Activated CD4-positive, alpha-beta memory T cell treated with anti-CD3 and anti-CD28 coated beads for 36 hours (primary cell): ENCODE measurements around the gene NXNL2. TPM values are rescaled to one million over a fixed set of nuclear protein-coding genes. Genes with fewer than 3 reads are reported as not detected.

ENCODE experiments used
- CTCF ChIA-PET: fragments of 350-600 bp; sonication (Branson Sonifier 250); formaldehyde crosslinking; loops from one replicate; lab custom pipeline; 2021; ENCODE audit warnings: antibody characterized with exemption, inconsistent platforms; lab: Charles Lee
- POLR2A ChIA-PET: fragments of 350-600 bp; sonication (Branson Sonifier 250); formaldehyde crosslinking; loops from one replicate; lab custom pipeline; 2021; ENCODE audit warnings: antibody characterized with exemption; lab: Charles Lee
- DNase-seq: peaks from one replicate; pipeline ENCODE4 v3.0.0-alpha.2; 2020
- H3K27ac Mint-ChIP-seq: one replicate; pipeline ENCODE4 v1.8.0; 2021; ENCODE audit warnings: mixed read lengths
- H3K27me3 Mint-ChIP-seq: one replicate; pipeline ENCODE4 v1.8.0; 2021; ENCODE audit warnings: mixed read lengths
- H3K36me3 Mint-ChIP-seq: one replicate; pipeline ENCODE4 v1.8.0; 2021; ENCODE audit warnings: mixed read lengths
- H3K4me1 Mint-ChIP-seq: one replicate; pipeline ENCODE4 v1.8.0; 2021; ENCODE audit warnings: low read depth, mixed read lengths
- H3K4me3 Mint-ChIP-seq: one replicate; pipeline ENCODE4 v1.8.0; 2021; ENCODE audit warnings: mild to moderate bottlenecking, mixed read lengths
- H3K9me3 Mint-ChIP-seq: one replicate; pipeline ENCODE4 v1.8.0; 2021; ENCODE audit warnings: mixed read lengths
- intact Hi-C: fragments of 100-400 bp; cut with micrococcal nuclease; formaldehyde crosslinking; loops from one replicate; pipeline ENCODE4 v1.15.1; 2023
- total RNA-seq, 2 experiments: library from RNA; stranded (reverse); gene quantifications; one replicate each; pipeline ENCODE4 v1.2.3, GENCODE V29; 2021

Gene NXNL2
- not detected for total RNA-seq

DNA sequence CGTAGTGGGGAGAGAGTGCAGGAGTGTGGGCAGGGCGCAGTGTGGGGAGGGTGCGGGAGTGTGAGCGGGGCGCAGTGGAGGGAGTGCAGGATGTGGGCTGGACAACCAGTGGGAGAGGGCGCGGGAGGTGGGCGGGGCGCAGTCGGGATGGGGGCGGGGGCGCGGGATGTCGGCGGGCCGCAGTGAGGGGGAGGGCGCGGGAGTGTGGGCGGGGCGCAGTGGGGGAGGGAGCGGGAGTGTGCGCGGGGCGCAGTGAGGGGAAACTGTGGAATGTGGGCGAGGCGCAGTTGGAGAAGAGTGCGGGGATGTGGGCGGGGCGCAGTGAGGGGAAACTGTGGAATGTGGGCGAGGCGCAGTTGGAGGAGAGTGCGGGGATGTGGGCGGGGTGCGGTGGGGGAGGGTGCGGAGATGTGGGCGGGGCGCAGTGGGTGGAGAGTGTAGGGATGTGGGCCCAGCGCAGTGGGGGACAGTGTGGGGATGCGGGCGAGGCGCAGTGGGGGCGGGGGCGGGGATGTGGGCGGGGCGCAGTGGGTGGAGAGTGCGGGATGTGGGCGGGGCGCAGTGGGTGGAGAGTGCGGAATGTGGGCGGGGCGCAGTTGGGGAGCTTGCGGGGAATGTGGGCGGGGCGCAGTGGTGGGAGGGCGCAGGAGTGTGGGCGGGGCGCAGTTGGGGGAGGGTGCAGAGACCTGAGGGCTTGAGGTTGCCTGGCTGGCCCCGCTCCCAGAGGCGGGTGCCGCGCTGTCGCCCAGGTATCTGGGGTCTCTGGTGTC is at the start of gene NXNL2:
Gene NXNL2 (plus strand): TSS at position 723 of the 770 bp plus-strand sequence. CDS start 257 bp downstream, outside the sequence.
- intact Hi-C loops, result no loop called here

DNA sequence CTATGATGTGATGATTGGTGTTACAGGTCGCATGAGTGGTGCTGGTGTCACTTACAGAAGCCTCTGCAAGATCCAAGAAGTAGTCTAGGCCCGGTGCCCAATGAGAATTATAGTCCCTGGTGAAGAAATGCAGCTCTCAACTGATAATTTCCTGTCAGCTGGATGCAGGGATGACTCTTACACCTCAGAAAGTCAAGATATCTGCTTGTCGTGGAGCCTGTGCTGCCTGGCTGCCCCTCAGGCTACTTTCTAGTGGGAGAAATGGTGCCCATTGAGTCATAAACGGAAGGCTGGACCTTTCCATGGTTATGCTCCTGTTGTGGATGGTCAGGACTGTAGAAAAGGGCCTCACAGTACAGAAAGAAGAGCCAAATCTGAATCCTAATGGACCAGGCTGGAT is 46.8 kb upstream of the NXNL2 start:
- POLR2A ChIA-PET, result interaction anchor here (0.6 kb wide), 1 partner anchor 99 kb away, joined by 3 read pairs; no protein-coding TSS in a partner anchor
- Mint-ChIP-seq H3K27me3 (no peaks in the 10 kb centered on the region), H3K36me3 (no peaks in the 10 kb centered on the region), H3K4me3 (no peak overlapping the region), H3K27ac (no peak overlapping the region), H3K9me3 (no peaks in the 10 kb centered on the region), H3K4me1 (no peaks in the 10 kb centered on the region)
- intact Hi-C loops, result no loop called here
- no peak for DNase-seq
- CTCF ChIA-PET, result no interaction called here

More for the DNA sequence above, at the start of gene NXNL2:
- Mint-ChIP-seq H3K27ac (no peak within 1 kb of the TSS), H3K36me3 (no peaks in the 10 kb centered on the region), H3K27me3 (peaks cover 33% of the 10 kb centered on the region), H3K4me3 (peak within 1 kb of the TSS; percentile 2), H3K9me3 (no peaks in the 10 kb centered on the region), H3K4me1 (peaks cover 12% of the 10 kb centered on the region)
- DNase-seq, result peak; percentile 61
- ChIA-PET POLR2A (no interaction called here), CTCF (no interaction called here)

DNA sequence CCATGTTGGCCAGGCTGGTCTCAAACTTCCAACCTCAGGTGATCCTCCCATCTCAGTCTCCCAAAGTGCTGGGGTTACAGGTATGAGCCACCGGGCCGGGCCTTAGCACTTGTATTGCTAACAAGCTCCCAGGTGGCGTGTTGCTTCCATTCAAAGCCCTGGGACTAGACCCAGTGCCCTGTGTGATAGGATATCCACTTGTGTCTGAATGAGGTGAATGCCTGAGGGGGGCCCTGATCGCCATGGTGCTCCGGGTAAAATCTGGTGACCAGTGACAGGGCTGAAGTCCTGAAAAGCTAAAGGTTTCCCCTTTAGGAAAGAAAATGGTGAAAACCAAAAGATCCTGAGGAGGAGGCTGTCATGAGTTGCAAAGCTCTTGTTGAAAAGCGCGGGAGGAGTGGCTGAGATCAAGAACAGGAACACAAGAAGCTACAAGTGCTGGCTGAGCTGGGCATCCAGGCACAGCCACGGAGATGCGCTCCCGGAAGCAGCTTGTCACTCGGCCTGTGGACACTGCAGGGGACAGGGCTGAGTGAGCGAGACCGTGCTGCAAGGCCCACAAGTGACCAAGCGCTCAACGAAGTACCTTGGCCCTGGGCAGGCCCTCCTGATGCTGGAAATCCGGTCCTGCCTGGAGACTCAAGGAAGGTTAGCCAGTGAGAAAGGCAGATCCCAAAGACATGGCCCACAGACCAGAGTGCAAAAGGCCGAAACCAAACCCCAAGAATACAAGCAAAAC is 39.8 kb upstream of the NXNL2 start:
- no peaks in the 10 kb centered on the region for H3K9me3 Mint-ChIP-seq
- H3K4me3 Mint-ChIP-seq, result no peak overlapping the region
- H3K27ac Mint-ChIP-seq, result no peak overlapping the region

DNA sequence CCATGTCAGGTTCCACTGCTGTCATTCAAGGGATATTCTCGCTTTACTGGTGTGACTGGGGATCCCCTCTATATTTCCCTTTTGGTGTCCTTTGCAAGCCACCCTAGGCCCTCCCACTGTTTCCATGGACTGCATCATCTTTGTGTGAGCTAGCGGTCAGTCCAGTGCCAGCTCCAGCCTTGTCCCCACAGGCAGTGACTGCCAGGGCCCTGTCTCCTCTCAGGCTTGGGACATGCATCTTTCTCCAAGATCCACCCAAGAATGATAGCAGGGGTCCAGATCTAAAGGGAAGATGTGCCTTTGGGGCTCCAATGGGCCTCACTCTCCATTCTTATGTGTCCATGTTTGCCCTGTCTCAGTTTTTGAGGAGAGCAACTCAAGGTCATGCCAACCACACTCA is 37.8 kb upstream of the NXNL2 start:
- intact Hi-C loops, result no loop called here

More for the DNA sequence above, 39.8 kb upstream of the NXNL2 start:
- H3K27me3 Mint-ChIP-seq, result no peaks in the 10 kb centered on the region
- ChIA-PET CTCF (no interaction called here), POLR2A (interaction anchor here (1.0 kb wide), 1 partner anchor 91 kb away, joined by 3 read pairs; no protein-coding TSS in a partner anchor)
- intact Hi-C loops, result no loop called here
- DNase-seq, result no peak
- H3K4me1 Mint-ChIP-seq, result no peaks in the 10 kb centered on the region
- H3K36me3 Mint-ChIP-seq, result no peaks in the 10 kb centered on the region

DNA sequence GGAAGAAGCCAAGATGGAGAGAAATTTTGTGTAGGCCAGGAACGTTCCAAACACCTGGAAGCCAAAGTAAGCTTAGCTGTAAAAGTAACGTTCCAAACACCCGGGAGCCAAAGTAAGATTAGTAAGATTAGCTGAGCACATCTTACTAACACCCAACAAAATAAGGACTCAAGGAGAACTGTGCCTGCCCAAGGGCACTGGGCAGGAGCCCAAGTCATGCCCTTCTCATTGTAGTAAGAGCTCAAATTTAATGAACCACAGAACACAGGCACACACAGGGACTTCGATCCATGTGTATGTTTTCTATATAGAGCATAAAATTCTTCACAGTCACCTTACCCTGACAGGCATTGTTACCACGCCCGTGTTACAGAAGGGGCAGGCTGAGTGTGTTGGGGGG is 36.1 kb upstream of the NXNL2 start:
- ChIA-PET POLR2A (no interaction called here), CTCF (interaction anchor here (0.9 kb wide), 1 partner anchor 187 kb away, joined by 3 read pairs; no protein-coding TSS in a partner anchor)
- Mint-ChIP-seq H3K4me1 (no peaks in the 10 kb centered on the region), H3K9me3 (no peaks in the 10 kb centered on the region), H3K27ac (no peak overlapping the region), H3K27me3 (no peaks in the 10 kb centered on the region), H3K36me3 (no peaks in the 10 kb centered on the region), H3K4me3 (no peak overlapping the region)
- DNase-seq, result no peak
- intact Hi-C loops, result no loop called here

More for the DNA sequence above, 37.8 kb upstream of the NXNL2 start:
- POLR2A ChIA-PET, result no interaction called here
- H3K27ac Mint-ChIP-seq, result no peak overlapping the region
- no peaks in the 10 kb centered on the region for H3K9me3 Mint-ChIP-seq
- no peaks in the 10 kb centered on the region for H3K36me3 Mint-ChIP-seq
- no peaks in the 10 kb centered on the region for H3K27me3 Mint-ChIP-seq
- H3K4me3 Mint-ChIP-seq, result no peak overlapping the region
- no peak for DNase-seq
- H3K4me1 Mint-ChIP-seq, result no peaks in the 10 kb centered on the region
- CTCF ChIA-PET, result no interaction called here

DNA sequence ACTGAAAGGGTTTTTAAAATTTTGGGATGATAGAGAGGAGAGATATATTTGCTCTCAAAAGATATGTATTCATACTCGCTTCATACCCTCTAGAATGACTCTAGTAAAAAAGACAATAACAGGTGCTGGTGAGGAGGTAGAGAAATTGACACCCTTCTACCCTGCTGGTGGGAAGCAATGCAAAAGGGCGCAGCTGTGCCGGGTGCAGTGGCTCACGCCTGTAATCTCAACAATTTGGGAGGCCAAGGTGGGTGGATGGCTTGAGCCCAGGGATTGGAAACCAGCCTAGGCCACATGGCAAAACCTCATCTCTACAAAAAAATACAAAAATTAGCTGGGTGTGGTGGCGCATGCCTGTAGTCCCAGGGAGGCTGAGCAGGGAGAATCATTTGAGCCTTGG is 33.9 kb upstream of the NXNL2 start:
- CTCF ChIA-PET, result no interaction called here
- intact Hi-C loops, result no loop called here
- Mint-ChIP-seq H3K4me3 (no peak overlapping the region), H3K9me3 (no peaks in the 10 kb centered on the region), H3K27ac (no peak overlapping the region), H3K36me3 (no peaks in the 10 kb centered on the region), H3K27me3 (peaks cover 4% of the 10 kb centered on the region), H3K4me1 (no peaks in the 10 kb centered on the region)
- no peak for DNase-seq
- POLR2A ChIA-PET, result no interaction called here

DNA sequence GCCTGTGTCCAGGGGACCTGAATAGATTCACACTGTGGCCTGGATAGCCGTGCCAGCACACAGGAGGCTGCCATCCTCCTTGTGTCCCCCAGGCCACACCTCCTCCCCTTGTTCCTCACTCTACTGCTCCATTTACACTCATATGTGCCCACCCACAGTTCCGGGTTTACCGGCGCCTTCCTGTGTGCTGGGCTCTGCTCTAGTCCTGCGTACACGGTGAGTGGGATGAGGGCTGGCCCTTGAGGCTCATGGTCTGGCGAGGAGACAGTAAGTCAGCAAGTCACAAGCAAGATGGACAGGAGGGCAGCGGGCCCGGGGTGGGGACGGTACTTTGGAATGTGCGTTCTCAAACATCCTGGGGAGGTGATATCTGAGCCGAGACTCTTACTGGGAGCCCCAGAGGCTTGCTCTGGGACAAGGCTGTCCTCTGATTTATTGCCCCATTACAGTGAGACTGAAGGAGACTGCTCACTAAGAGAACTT is 32.4 kb upstream of the NXNL2 start:
- POLR2A ChIA-PET, result no interaction called here
- peaks cover 4% of the 10 kb centered on the region for H3K27me3 Mint-ChIP-seq
- H3K9me3 Mint-ChIP-seq, result no peaks in the 10 kb centered on the region
- H3K4me3 Mint-ChIP-seq, result no peak overlapping the region
- H3K36me3 Mint-ChIP-seq, result no peaks in the 10 kb centered on the region
- no peak for DNase-seq
- intact Hi-C loops, result no loop called here
- H3K4me1 Mint-ChIP-seq, result no peaks in the 10 kb centered on the region
- H3K27ac Mint-ChIP-seq, result no peak overlapping the region
- CTCF ChIA-PET, result no interaction called here

DNA sequence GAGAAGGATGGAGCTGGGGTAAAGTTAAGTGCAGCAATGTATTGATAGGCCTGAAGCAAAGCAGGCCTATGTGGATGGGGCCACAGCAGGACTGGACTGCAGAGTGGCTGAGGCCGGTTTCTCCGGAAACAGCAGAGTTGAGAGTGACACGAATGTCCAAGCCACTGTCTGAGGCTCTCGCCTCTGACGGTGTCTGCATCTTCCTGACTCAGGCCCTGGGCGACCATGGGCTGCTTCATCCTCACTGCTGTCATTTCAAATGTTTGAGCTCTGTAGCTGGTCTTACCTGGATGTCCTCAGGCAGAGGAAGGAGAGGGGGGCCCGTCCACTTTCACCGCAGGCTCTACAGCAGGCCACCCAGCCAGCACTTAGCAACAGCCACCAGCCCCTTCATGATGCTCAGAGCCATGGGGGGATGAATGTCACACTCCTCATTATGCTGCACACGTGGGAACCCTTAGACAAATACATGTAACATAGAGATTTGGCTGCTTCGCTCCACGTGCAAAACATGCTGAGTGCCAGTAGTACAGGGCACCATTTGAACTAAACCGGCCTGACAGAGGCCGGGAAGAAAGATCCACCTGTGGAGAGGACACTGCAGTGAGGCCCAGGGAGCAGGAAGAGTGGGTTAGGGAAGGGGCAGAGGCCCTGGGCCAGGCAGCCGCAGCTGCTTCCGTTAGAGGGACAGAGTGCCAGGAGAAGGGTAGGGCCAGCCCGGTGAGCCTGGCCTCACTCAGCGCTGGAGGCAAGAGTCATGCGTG is 31.7 kb upstream of the NXNL2 start:
- DNase-seq, result no peak
- H3K27ac Mint-ChIP-seq, result no peak overlapping the region
- H3K27me3 Mint-ChIP-seq, result peaks cover 4% of the 10 kb centered on the region
- intact Hi-C loops, result no loop called here
- no peaks in the 10 kb centered on the region for H3K36me3 Mint-ChIP-seq
- POLR2A ChIA-PET, result no interaction called here
- H3K4me1 Mint-ChIP-seq, result no peaks in the 10 kb centered on the region
- CTCF ChIA-PET, result no interaction called here
- no peak overlapping the region for H3K4me3 Mint-ChIP-seq
- no peaks in the 10 kb centered on the region for H3K9me3 Mint-ChIP-seq

DNA sequence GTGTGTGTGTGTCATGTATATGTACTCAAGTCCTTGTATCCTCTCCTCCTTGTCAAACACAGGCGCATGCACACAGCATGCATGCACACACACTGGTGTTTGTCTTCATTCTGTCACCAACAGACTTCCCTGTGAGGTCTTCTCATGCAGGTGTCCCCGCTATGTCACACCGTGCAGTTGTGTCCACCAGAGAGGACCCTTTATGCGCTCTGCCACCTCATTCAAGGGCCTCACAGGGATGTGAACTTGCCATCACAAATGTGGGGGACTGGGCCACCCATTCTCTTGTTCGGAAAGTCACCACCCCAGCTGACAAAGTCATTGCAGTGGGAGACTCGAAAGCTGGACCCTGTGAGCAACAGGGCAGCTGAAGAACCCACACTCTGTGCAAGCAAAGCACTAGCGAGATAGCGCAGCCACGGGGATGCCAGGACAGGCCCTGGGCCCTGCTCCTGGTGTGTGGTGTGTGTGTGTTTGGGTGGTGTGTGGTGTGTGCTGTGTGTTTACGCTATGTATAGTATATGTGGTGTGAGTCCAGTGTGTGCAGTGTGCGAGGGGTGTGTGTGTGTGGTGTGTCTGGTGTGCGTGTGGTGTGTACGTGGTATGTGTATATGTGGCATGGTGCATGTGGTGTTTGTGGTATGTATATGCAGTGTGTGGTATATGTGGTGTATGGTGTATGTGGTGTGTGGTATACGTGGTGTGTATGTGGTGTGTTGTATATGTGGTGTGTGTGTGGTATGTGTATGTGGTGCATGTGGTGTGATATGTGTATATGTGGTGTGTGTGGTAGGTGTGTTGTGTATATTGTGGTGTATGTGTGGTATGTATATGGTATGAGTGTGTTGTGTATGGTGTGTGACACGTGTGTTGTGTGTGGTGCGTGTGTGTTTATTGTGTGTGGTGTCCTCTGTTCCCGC is 30.9 kb upstream of the NXNL2 start:
- Mint-ChIP-seq H3K27ac (no peak overlapping the region), H3K4me1 (no peaks in the 10 kb centered on the region), H3K4me3 (no peak overlapping the region), H3K9me3 (no peaks in the 10 kb centered on the region), H3K36me3 (no peaks in the 10 kb centered on the region), H3K27me3 (peaks cover 4% of the 10 kb centered on the region)
- POLR2A ChIA-PET, result no interaction called here
- DNase-seq, result no peak
- intact Hi-C loops, result no loop called here
- CTCF ChIA-PET, result no interaction called here

DNA sequence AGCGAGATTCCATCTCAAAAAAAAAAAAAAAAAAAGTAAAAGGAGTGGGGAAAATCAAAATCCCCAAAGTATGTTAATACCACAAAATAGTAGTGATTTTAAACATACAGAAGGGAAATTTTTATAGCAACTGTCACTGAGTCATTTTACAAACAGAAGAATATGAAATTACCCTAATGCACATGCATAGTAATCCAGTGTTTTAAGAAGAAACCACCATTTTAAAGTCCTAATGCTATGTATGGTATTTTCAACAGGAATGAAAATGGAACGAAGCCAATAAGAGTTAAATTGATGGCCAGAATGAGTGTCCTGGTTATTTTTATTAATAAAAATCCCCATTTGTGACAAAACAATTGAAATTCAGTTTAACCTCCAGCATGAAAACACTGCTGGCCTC is 26.7 kb upstream of the NXNL2 start:
- Mint-ChIP-seq H3K4me3 (no peak overlapping the region), H3K4me1 (no peaks in the 10 kb centered on the region), H3K27me3 (peaks cover 7% of the 10 kb centered on the region), H3K27ac (no peak overlapping the region), H3K9me3 (no peaks in the 10 kb centered on the region), H3K36me3 (no peaks in the 10 kb centered on the region)
- ChIA-PET POLR2A (no interaction called here), CTCF (no interaction called here)
- intact Hi-C loops, result no loop called here
- no peak for DNase-seq

DNA sequence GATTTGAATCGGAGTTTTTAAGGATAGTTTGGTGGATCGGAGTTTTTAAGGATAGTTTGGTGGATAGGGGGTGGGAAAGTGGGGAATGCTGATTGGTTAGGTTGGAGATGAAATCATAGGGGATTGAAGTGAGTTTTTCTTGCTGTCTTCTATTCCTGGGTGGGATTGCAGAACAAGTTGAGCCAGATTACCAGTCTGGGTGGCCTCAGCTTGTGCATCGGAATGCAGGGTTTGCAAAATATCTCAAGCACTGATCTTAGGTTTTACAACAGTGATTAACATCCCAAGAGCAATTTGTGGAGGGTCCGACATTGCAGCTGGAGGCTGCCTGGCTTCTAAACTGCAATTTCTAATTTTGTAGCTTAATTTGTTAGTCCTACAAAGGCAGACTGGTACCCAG is 23.1 kb upstream of the NXNL2 start:
- intact Hi-C loops, result no loop called here
- no peaks in the 10 kb centered on the region for H3K9me3 Mint-ChIP-seq
- no peak overlapping the region for H3K4me3 Mint-ChIP-seq
- no peak overlapping the region for H3K27ac Mint-ChIP-seq
- no peaks in the 10 kb centered on the region for H3K36me3 Mint-ChIP-seq
- ChIA-PET CTCF (no interaction called here), POLR2A (no interaction called here)
- H3K27me3 Mint-ChIP-seq, result peaks cover 3% of the 10 kb centered on the region
- no peaks in the 10 kb centered on the region for H3K4me1 Mint-ChIP-seq
- DNase-seq, result no peak
